GM12878 (cell line): ENCODE measurements around the gene KLHDC8A. TPM values are rescaled to one million over a fixed set of nuclear protein-coding genes. Genes with fewer than 3 reads are reported as not detected.

Source experiments
- ASH2L ChIP-seq: fragments of 300-600, 200-600 bp; sonication (generic); IDR thresholded peaks from 2 replicates; pipeline ENCODE4 v1.6.1; 2017; ENCODE audit warnings: low read depth, mild to moderate bottlenecking, borderline replicate concordance
- CBX3 ChIP-seq: fragments of 200-600 bp; sonication (generic); IDR thresholded peaks from 2 replicates; pipeline ENCODE4 v1.6.1; 2016; ENCODE audit warnings: low read depth, borderline replicate concordance
- CEBPZ ChIP-seq: fragments of 150-350 bp; IDR thresholded peaks from 2 replicates; pipeline ENCODE4 v1.6.1; 2016; ENCODE audit warnings: low read depth, low read length
- EP300 ChIP-seq, 2 experiments: fragments of 150-350 bp in 1 of 2; IDR thresholded peaks; 2 replicates each; pipeline ENCODE4 v1.6.1; 2011 to 2012; ENCODE audit warnings: low read depth in 2 of 2, low read length in 2 of 2, borderline replicate concordance in 1 of 2, improper control_type of control experiment in 1 of 2, inconsistent platforms in 1 of 2; ENCODE audit not compliant: control insufficient read depth in 1 of 2
- GATAD2B ChIP-seq: fragments of 450-650 bp; conservative IDR thresholded peaks from 2 replicates; pipeline ENCODE4 v1.6.1; 2017; ENCODE audit warnings: low read depth, mild to moderate bottlenecking, moderate library complexity
- IRF4 ChIP-seq: IDR thresholded peaks from 2 replicates; pipeline ENCODE4 v1.6.1; 2011; ENCODE audit warnings: low read depth, low read length
- KAT2A ChIP-seq: conservative IDR thresholded peaks from 2 replicates; pipeline ENCODE4 v1.6.1; 2011; ENCODE audit warnings: low read depth, low read length; ENCODE audit not compliant: control insufficient read depth
- LARP7 ChIP-seq: fragments of 450-650 bp; IDR thresholded peaks from 2 replicates; pipeline ENCODE4 v1.6.1; 2017; ENCODE audit warnings: mild to moderate bottlenecking
- NFYB ChIP-seq: IDR thresholded peaks from 2 replicates; pipeline ENCODE4 v1.6.1; 2011; ENCODE audit warnings: low read depth, mild to moderate bottlenecking, low read length, improper control_type of control experiment, moderate library complexity; ENCODE audit not compliant: insufficient read depth
- RCOR1 ChIP-seq: conservative IDR thresholded peaks from 2 replicates; pipeline ENCODE4 v1.6.1; 2012; ENCODE audit warnings: low read depth, low read length, improper control_type of control experiment
- RUNX3 ChIP-seq: IDR thresholded peaks from 2 replicates; pipeline ENCODE4 v1.6.1; 2012; ENCODE audit warnings: low read length, inconsistent platforms
- SMAD1 ChIP-seq: fragments of 450-650 bp; IDR thresholded peaks from 2 replicates; pipeline ENCODE4 v1.6.1; 2018; ENCODE audit warnings: mild to moderate bottlenecking, low read depth; ENCODE audit not compliant: partially characterized antibody
- TAF1 ChIP-seq: IDR thresholded peaks from 2 replicates; pipeline ENCODE4 v1.6.1; 2011; ENCODE audit warnings: mild to moderate bottlenecking, low read depth, low read length, borderline replicate concordance
- YY1 ChIP-seq: IDR thresholded peaks from 2 replicates; pipeline ENCODE4 v1.6.1; 2011; ENCODE audit warnings: low read depth, mild to moderate bottlenecking, low read length
- ZNF217 ChIP-seq: fragments of 450-650 bp; IDR thresholded peaks from 2 replicates; pipeline ENCODE4 v1.6.1; 2017; ENCODE audit warnings: antibody characterized with exemption, mild to moderate bottlenecking
- ZNF384 ChIP-seq: IDR thresholded peaks from 2 replicates; pipeline ENCODE4 v1.6.1; 2012; ENCODE audit warnings: low read depth, mild to moderate bottlenecking, low read length, improper control_type of control experiment, borderline replicate concordance
- polyA plus RNA-seq, 11 experiments: library from polyadenylated mRNA; depleted of rRNA in 4 of 11; unstranded in 6 of 11; stranded (reverse) in 5 of 11; fragments of >200 nt; fragmentation: Nextera tagmentation in 4 of 11; fragmentation: Illumina TruSeq in 1 of 11; extraction: Ambion mirVana in 4 of 11; extraction: Trizol in 1 of 11; gene quantifications; 1 replicate in 1 of 11; 2 replicates in 10 of 11; pipeline versions ENCODE4 v1.2.1 to v1.2.3, GENCODE V29; 2011 to 2016; ENCODE audit warnings: inconsistent platforms in 2 of 11, missing spikeins in 2 of 11, low read depth in 1 of 11
- total RNA-seq, 4 experiments: library from RNA; depleted of rRNA in 3 of 4; stranded (reverse); fragments of >200 nt in 3 of 4; fragmentation: Illumina TruSeq in 1 of 4; extraction: Trizol in 1 of 4; gene quantifications; 2 replicates each; pipeline versions ENCODE4 v1.2.1 to v1.2.3, GENCODE V29; 2013 to 2021
- TF ChIP-seq, protein P1 (sequence below): fragments of 450-650 bp; IDR thresholded peaks from 2 replicates; pipeline ENCODE4 v1.6.1; 2017; ENCODE audit warnings: antibody characterized with exemption, mild to moderate bottlenecking, moderate library complexity
- TF ChIP-seq, protein P2 (sequence below): fragments of 450-650 bp; IDR thresholded peaks from 2 replicates; pipeline ENCODE4 v1.6.1; 2018; ENCODE audit warnings: mild to moderate bottlenecking, low read depth, moderate library complexity; ENCODE audit not compliant: partially characterized antibody
- TF ChIP-seq, protein P3 (sequence below): IDR thresholded peaks from 2 replicates; pipeline ENCODE4 v1.6.1; 2011; ENCODE audit warnings: borderline replicate concordance, low read depth, mild to moderate bottlenecking, moderate library complexity, mixed read lengths, low read length; ENCODE audit not compliant: insufficient read depth; ENCODE audit errors: extremely low read length

KLHDC8A gene
- total and polyA plus RNA-seq, 10 of the 15 experiments (the other 5 are each of a cell fraction or from before 2014, with no cell fraction given): not detected

DNA sequence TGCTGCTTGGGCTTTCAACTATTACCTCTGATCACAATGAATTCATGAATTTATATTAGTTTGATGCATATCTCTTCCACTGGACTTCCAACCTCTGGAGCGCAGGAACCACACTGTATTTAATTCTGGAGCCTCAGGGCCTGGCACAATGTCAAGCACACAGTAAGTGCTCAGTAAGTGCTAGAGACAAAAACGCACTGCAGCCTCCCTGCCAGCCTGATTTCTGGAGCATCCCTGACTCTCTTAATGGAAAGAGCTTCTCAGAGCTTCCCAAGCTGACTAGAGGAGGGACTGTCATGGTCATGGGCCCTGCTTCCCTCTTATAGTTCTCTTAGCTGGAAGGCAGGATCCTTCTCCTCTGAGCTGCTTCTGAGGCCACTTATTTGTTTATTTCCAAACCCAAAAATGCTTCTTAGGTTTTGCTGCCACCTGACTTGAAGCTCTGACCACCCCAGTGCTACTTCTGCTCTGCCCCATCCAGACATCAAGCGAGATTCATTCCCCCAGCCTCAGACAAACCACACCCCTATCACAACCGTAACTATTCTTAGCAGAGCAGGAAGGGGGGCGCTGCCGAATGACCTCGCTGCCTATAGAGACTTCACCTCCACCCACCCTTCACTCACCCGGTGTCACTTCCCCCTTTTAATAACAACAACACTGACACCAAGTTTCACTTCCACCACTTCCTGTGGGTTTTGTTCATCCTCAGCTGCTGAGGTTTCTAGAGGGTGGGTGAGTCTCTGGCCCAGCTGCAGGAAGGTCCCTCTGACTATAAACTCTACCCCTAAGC, 68.8 kb downstream of the KLHDC8A start (continued):
- TF ChIP-seq SMAD1 (peak; percentile 37), CBX3 (no peak), CEBPZ (no peak), ZNF384 (no peak), LARP7 (peak; percentile 63; the same call in 1 of the 2 replicates), RUNX3 (peak; percentile 100), YY1 (no peak), ZNF217 (peak; percentile 49; the same call in 1 of the 2 replicates), GATAD2B (0 out of 2 replicates have a peak, but pooled peaks have one; percentile 55), EP300 (IDR thresholded peaks at IDR 0.05; ENCODE audit: borderline replicate concordance in 1 of 2, control insufficient read depth in 1 of 2, low read depth in 2 of 2, low read length in 2 of 2) (peak; percentile 98 to 99), IRF4 (peak; percentile 97), NFYB (peak; percentile 37; the same call in 1 of the 2 replicates), RCOR1 (peak; percentile 92; the same call in 1 of the 2 replicates), ASH2L (no peak), TAF1 (no peak), KAT2A (no peak)
- TF ChIP-seq, protein P1, sequence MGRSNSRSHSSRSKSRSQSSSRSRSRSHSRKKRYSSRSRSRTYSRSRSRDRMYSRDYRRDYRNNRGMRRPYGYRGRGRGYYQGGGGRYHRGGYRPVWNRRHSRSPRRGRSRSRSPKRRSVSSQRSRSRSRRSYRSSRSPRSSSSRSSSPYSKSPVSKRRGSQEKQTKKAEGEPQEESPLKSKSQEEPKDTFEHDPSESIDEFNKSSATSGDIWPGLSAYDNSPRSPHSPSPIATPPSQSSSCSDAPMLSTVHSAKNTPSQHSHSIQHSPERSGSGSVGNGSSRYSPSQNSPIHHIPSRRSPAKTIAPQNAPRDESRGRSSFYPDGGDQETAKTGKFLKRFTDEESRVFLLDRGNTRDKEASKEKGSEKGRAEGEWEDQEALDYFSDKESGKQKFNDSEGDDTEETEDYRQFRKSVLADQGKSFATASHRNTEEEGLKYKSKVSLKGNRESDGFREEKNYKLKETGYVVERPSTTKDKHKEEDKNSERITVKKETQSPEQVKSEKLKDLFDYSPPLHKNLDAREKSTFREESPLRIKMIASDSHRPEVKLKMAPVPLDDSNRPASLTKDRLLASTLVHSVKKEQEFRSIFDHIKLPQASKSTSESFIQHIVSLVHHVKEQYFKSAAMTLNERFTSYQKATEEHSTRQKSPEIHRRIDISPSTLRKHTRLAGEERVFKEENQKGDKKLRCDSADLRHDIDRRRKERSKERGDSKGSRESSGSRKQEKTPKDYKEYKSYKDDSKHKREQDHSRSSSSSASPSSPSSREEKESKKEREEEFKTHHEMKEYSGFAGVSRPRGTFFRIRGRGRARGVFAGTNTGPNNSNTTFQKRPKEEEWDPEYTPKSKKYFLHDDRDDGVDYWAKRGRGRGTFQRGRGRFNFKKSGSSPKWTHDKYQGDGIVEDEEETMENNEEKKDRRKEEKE: no peak
- TF ChIP-seq, protein P2, sequence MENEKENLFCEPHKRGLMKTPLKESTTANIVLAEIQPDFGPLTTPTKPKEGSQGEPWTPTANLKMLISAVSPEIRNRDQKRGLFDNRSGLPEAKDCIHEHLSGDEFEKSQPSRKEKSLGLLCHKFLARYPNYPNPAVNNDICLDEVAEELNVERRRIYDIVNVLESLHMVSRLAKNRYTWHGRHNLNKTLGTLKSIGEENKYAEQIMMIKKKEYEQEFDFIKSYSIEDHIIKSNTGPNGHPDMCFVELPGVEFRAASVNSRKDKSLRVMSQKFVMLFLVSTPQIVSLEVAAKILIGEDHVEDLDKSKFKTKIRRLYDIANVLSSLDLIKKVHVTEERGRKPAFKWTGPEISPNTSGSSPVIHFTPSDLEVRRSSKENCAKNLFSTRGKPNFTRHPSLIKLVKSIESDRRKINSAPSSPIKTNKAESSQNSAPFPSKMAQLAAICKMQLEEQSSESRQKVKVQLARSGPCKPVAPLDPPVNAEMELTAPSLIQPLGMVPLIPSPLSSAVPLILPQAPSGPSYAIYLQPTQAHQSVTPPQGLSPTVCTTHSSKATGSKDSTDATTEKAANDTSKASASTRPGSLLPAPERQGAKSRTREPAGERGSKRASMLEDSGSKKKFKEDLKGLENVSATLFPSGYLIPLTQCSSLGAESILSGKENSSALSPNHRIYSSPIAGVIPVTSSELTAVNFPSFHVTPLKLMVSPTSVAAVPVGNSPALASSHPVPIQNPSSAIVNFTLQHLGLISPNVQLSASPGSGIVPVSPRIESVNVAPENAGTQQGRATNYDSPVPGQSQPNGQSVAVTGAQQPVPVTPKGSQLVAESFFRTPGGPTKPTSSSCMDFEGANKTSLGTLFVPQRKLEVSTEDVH: peak; percentile 78
- TF ChIP-seq, protein P3, sequence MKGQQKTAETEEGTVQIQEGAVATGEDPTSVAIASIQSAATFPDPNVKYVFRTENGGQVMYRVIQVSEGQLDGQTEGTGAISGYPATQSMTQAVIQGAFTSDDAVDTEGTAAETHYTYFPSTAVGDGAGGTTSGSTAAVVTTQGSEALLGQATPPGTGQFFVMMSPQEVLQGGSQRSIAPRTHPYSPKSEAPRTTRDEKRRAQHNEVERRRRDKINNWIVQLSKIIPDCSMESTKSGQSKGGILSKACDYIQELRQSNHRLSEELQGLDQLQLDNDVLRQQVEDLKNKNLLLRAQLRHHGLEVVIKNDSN: no peak
